ENCODE data around the gene HIVEP3.
"Not testable (repeated sequence)": the region's sequence is repeated elsewhere in the genome, so short reads cannot be mapped to it uniquely, and the experiment has no call there.

Gene HIVEP3

DNA sequence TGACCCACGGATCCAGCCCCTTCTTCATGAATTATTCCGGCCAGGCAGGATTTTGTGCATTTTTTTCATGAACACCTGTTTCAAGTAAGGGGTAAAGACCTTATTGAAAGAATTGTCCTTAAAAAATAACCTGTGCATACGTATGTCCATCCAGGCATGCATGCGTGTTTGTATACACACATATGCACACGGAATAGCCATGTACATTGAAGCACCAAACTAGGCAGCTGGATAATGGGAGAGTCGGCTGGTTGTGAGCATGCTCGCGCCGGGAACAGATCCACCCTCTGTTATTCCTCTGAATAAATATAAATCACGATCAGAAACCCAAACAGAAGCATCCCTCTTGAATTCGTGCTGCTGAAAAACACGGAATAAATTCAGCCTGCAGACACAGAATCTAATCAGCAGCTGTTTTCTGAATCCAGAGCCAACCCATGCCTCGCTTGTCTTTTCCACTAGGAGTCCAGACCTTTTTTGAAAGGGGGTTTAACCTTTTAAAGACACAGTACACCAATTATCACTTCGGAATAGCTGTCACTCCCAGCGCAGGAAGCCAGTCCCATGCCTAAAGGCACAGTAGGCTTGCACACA lies at the start of gene HIVEP3:
HIVEP3 (minus strand) TSS at position 473 of the 594 bp plus-strand sequence.
- DNase-seq: peak; percentile 69

DNA sequence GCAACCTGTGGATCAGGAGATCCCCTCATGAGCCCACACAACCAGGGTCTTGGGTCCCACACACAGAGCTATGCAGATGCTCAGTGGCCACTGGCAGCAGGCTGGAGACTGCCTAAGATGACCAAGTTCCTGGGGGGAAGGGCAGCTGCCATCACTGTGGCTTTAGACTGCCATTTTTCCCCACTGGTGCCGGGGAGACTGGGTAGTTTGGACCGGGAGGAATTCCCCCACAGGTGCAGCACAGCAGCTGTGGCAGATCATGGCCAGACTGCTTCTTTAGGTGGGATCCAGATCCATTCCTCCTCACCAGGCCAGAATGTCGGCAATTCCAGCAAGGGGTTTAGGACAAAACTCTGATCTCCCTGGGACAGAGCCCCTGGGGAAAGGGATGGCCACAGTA lies 45.7 kb upstream of the HIVEP3 start:
- DNase-seq: no peak

- DNase-seq: no peak
Observed at GRCh38 chr1:41963636-41964035, 44.9 kb upstream of the HIVEP3 start.

- no peak for DNase-seq
Observed at GRCh38 chr1:41958015-41958673, 39.4 kb upstream of the HIVEP3 start.

DNA sequence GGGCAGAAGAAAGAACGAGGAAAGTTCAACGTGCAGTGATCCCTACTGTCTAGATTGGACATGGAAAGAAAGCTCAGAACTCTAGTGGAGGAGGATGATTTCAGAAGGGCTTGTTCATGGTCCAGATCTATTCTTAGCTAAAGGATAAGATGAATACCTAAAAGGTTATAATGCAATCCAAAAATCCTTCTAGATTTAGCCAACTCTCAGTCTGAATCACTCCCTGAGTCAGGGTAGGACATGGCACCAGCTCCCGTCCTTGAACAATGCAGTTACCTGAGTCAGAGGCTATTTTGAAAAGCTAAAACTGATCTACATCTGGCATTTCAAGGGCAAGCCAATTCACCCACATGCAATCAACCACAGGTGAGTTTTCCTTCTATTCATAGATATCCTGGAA lies 38.8 kb upstream of the HIVEP3 start:
- no peak for DNase-seq

- no peak for DNase-seq
Observed at GRCh38 chr1:41955461-41956159, 36.9 kb upstream of the HIVEP3 start.

DNA sequence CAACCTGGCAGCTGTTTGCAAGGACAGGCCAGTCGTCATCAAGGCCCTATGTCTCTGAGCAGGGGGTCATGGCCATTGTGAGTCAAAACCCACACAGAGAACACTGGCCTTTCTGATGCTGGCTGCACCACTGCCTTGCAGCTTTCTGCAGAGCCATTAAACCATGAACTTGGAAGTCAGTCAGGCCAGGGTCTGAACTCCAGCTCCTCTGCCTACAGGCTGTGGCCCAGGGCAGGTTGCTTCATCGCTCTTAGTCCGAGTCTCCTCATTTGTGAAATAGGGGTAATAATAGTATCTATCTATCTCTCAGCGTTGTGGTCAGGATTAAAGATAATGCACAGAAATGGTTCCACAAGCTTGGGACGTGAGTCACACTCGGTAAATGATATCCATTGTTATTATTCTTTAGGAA lies 35.8 kb upstream of the HIVEP3 start:
- no peak for DNase-seq

DNA sequence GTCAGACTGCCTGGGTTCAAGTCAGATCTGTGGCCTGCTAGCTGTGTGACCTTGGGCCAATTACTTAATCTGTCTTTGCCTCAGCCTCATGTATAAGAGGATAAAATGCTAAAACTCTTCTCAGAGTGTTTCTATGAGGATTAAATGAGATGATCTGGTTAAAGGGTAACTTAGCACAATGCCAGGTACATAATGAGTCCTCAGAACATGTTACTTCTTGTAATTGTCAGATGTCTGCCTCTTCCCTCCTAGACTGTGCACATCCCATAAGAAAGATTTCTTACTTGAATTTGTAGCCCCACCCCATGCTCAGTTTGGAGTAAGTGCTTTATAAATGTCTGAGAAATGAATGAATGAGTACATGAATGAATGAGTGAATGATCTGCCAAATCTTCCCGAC lies 34.6 kb upstream of the HIVEP3 start:
- DNase-seq: no peak

DNA sequence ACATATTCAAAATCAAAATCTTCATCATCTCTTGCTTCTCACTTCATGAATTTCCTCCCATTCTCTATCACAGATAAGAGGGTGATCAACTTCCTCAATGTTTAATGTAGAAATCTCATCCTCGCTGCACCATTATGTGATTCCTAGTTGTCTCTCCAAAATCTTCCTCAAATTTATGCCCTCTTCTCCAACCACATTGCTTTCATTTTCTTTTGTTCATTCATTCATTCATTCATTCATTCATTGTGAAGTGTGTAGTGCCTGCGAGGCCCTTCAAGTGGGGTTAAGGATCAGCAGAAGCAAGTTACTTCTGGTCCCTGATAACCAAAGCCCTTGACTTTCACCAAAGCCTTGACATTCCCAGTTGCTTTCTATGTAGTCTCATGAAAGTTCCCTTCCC lies 33.5 kb upstream of the HIVEP3 start:
- DNase-seq: no peak

DNA sequence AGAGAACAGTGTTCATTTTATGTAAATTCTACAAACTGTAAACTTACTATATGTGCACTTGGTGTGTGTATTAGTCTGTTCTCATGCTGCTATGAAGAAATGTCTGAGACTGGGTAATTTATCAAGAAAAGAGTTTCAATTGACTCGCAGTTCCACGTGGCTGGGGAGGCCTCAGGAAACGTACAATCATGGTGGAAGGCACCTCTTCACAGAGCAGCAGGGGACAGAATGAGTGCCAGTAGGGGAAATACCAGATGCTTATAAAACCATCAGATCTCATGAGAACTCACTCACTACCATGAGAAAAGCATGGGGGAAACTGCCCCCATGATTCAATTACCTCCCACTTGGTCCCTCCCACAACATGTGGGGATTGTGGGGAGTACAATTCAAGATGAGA lies 32.8 kb upstream of the HIVEP3 start:
- DNase-seq: not testable (repeated sequence)

DNA sequence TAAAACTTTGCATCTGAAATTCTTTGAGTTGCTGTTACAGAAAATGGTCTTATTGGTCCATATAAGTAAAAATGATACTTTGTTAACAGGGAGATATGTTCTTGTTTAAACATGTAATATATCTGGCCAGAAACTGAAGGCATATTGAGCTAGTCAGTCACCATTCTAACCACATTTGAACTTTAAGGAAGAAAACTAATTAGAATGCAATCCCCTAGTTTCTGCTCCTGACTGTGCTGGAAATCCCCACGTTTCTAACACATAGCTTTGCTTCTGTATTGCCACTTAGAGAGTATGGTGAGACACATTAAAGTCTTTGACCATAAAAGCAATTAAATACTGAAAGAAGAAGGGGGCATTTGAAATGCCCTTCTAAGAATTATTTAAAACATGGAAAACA lies 32.1 kb upstream of the HIVEP3 start:
- DNase-seq: no peak

- DNase-seq: not testable (repeated sequence)
Observed at GRCh38 chr1:41945946-41946345, 27.2 kb upstream of the HIVEP3 start.

- DNase-seq: no peak
Observed at GRCh38 chr1:41943717-41944116, 25.0 kb upstream of the HIVEP3 start.

DNA sequence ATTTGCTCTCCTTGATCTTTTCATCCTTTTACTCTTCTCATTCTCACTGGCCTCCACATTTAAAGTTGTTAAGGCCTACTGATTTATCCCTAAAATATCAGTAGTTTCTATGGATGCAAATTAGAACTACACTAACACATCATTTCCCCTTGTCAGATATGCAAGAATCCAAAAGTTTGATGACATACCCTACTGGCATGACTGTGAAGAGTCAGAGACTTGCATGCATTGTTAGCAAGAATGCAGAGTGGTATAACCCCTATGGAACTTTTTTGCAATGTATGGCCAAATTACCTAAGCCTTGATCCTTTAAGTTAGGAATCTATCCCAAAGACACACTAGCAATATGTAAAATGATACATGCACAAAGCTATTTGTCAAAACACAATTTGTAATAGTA lies 23.6 kb upstream of the HIVEP3 start:
- DNase-seq: no peak

DNA sequence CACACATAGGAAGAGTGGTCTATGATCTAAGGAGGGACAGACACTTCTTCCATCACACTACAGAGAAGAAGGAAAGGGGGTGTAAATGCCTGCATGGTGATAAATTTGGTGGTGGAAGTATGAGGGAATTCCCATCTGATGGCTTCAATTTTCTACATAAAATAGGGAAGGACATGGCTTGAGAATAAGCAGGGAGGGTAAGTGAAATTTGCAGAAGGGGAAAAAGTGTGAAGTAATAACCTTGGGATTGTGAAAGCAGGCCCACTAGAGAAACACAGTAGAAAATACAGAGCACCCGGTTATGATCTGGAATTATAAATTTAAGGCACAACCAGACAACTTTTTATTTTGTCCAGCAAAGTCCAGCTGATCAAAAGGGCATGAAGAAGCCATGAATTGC lies 22.7 kb upstream of the HIVEP3 start:
- DNase-seq: no peak

DNA sequence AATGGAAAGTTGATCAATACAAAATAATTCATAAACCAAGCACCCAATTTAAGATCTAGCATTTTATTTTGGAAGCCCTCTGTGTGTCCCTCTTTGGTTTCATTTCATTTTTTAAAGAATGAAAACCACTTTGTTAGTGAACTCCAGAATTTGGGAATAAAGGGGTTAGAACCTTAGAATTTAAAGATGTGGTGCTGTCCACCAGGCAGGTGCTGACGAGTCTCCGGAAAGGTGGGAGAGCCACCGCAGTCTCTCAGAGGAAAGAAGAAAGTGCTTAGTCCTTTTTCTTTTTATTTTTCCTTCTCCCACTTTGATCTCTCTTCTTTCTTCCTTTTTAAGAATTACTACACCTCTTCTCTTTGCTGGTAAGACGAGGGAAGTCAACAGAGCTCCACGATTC lies 20.5 kb upstream of the HIVEP3 start:
- no peak for DNase-seq

- peak; percentile 40 for DNase-seq
Observed at GRCh38 chr1:41936107-41936506, 17.4 kb upstream of the HIVEP3 start.

GRCh38 chr1:41935226-41935625 lies 16.5 kb upstream of the HIVEP3 start:
- no peak for DNase-seq

GRCh38 chr1:41933106-41933505 lies 14.4 kb upstream of the HIVEP3 start:
- no peak for DNase-seq

- no peak for DNase-seq
Observed at GRCh38 chr1:41931578-41931977, 12.9 kb upstream of the HIVEP3 start.

- peak; percentile 59 for DNase-seq
Observed at GRCh38 chr1:41927118-41927517, 8.4 kb upstream of the HIVEP3 start.

- DNase-seq: no peak
Observed at GRCh38 chr1:41925712-41926111, 7.0 kb upstream of the HIVEP3 start.

DNA sequence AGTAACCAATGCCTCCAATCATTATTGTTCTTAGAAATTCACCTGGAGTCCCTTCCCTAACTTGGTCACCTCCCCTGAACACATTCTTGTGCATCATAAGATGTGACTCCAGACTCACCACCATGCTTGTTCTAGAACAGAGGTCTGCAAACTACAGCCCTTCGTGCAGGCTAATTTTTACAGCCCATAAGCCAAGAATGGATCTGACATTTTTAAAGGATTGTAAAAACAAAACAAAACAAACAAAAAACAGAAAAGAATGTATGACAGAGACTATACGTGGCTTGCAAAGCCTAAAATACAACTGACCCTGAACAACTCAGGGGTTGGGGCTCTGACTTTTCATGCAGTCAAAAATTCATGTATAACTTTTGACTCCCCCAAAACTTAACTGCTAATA lies 6.2 kb upstream of the HIVEP3 start:
- DNase-seq: no peak

DNA sequence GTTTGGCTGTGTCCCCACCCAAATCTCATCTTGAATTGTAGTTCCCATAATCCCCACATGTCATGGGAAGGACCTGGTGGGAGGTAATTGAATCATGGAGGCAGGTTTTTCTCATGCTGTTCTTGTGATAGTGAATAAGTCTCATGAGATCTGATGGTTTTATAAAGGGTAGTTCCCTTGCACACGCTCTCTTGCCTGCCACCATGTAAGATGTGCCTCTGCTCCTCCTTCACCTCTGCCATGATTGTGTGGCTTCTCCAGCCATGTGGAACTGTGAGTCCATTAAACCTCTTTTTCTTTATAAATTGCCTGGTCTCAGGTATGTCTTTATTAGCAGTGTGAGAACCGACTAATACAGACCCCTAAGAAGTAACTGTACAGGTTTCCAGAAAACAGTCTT lies 2.5 kb upstream of the HIVEP3 start:
- DNase-seq: not testable (repeated sequence)

All from SHP77 treated with DMSO at 0.1 percent for 48 hours (cell line).